ENCODE measurements around the gene CD36. TPM values are rescaled to one million over a fixed set of nuclear protein-coding genes. Genes with fewer than 3 reads are reported as not detected.

The CD36 gene
- total RNA-seq, 1 experiment from 2014 or later = 0.28 TPM

GRCh38 chr7:80596933-80597517 is 41.4 kb upstream of the CD36 start:
- Histone ChIP-seq H4K20me1 (ENCODE audit: control insufficient read depth, insufficient read depth, insufficient read length) (no peaks in the 10 kb centered on the region), H2BK5ac (ENCODE audit: insufficient read length, low read length) (no peak overlapping the region), H4K5ac (ENCODE audit: insufficient read length, low read depth, low read length) (no peak overlapping the region), H2BK12ac (ENCODE audit: insufficient read length, low read depth, low read length) (no peak overlapping the region), H3K9ac (ENCODE audit: extremely low read depth, insufficient read length, low read length) (no peak overlapping the region), H3K23ac (ENCODE audit: insufficient read length, low read depth, low read length) (no peak overlapping the region), H3K56ac (ENCODE audit: insufficient read length, low read depth, low read length) (no peak overlapping the region), H3K4me1 (ENCODE audit: insufficient read depth, low read length) (no peaks in the 10 kb centered on the region), H2AK5ac (ENCODE audit: insufficient read length, low read length) (no peak overlapping the region), H2BK15ac (ENCODE audit: low read depth, low read length) (no peak overlapping the region), H3K4ac (ENCODE audit: low read depth, low read length) (no peak overlapping the region), H3K23me2 (ENCODE audit: insufficient read length, low read depth, low read length, poor library complexity, severe bottlenecking) (no peaks in the 10 kb centered on the region), H3K79me1 (ENCODE audit: insufficient read depth, low read depth, low read length, poor library complexity, severe bottlenecking) (no peaks in the 10 kb centered on the region), H4K91ac (ENCODE audit: insufficient read length, low read depth, low read length) (no peak overlapping the region), H3K4me2 (ENCODE audit: insufficient read depth, insufficient read length, low read length) (no peak overlapping the region), H3K9me3 (ENCODE audit: control insufficient read depth, low read depth, low read length) (no peaks in the 10 kb centered on the region), H3K27ac (ENCODE audit: insufficient read length, low read depth, low read length) (no peak overlapping the region), H3K18ac (ENCODE audit: insufficient read length, low read depth, low read length) (no peak overlapping the region), H2BK120ac (ENCODE audit: low read depth, low read length, poor library complexity, severe bottlenecking) (no peak overlapping the region), H4K8ac (replicated peaks; ENCODE audit: insufficient read length, low read depth, low read length) (no peak overlapping the region), H2BK20ac (ENCODE audit: low read depth, low read length, poor library complexity, severe bottlenecking) (no peak overlapping the region), H3K14ac (ENCODE audit: insufficient read depth, low read length) (no peak overlapping the region), H3K79me2 (ENCODE audit: insufficient read depth, low read length) (no peaks in the 10 kb centered on the region), H3T11ph (ENCODE audit: low read length) (no peak overlapping the region), H2AFZ (ENCODE audit: low read length) (no peak overlapping the region), H3K27me3 (ENCODE audit: insufficient read depth, low read length) (no peaks in the 10 kb centered on the region)
- Mint-ChIP-seq H3K27me3 (ENCODE audit: low read depth) (no peaks in the 10 kb centered on the region), H3K9me3 (no peaks in the 10 kb centered on the region), H3K27ac (no peak overlapping the region), H3K4me3 (no peak overlapping the region), H3K36me3 (ENCODE audit: insufficient read depth in 1 of 3, low read depth in 3 of 3) (no peaks in the 10 kb centered on the region), H3K4me1 (no peaks in the 10 kb centered on the region)
- no CpG with 5 or more reads among the region's 4 CpGs for WGBS (ENCODE audit: extremely low coverage, insufficient read length, low lambda C conversion rate)
- DNase-seq = no peak
- no peak for TF ChIP-seq CTCF (conservative IDR thresholded peaks at IDR 0.05)

Data from H9 (cell line).